Body of pancreas (tissue), 4 donors: Measurements from ENCODE around the gene FBXO34.

Experiments used
- CTCF ChIP-seq, 7 experiments: fragments of 450-650 bp in 4 of 7; fragments of 200-600 bp in 3 of 7; sonication (generic) in 3 of 7; IDR thresholded peaks; one replicate each; pipeline ENCODE4 v1.5.1; 2016 to 2019; ENCODE audit warnings: antibody characterized with exemption in 7 of 7
- POLR2A ChIP-seq, 3 donors: fragments of 450-650 bp; IDR thresholded peaks; one replicate each; pipeline ENCODE4 v1.6.1; 2016; ENCODE audit warnings: antibody characterized with exemption in 3 of 3, mild to moderate bottlenecking in 2 of 3

GRCh38 chr14:55309154-55309553 lies 37.9 kb downstream of the FBXO34 start:
- TF ChIP-seq CTCF (IDR thresholded peaks at IDR 0.05): no peak
- no peak for TF ChIP-seq POLR2A (IDR thresholded peaks at IDR 0.05)
